ENCODE results near the gene UQCC5. TPM values are rescaled to one million over a fixed set of nuclear protein-coding genes. Genes with fewer than 3 reads are reported as not detected.

UQCC5 gene
- total RNA-seq, 1 experiment from 2014 or later, result 45.8 TPM

DNA sequence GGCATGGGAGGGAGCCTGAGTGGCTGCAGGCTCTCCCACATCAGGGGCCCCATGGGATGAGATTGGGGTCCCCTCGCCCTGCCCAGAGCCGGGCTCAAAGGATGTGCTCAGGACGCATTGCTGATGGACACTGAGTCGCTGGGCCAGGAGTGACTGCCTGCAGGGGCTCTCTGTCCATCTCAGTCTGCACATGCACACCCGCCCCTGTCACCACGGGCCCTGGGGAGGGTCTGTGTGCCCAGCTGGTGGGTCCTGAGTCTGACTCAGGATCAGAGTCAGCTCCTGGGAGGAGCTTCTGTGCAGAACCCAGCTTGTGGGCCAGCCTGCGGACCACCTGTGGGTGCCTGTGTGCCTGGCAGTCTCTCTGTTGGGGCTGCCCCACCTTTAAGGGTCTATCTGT, 23.1 kb upstream of the UQCC5 start:
- WGBS (ENCODE audit: extremely low coverage, insufficient read length, low lambda C conversion rate), result no CpG with 5 or more reads among the region's 7 CpGs
- no peaks in the 10 kb centered on the region for H3K79me1 ChIP-seq (ENCODE audit: insufficient read depth, low read depth, low read length, poor library complexity, severe bottlenecking)
- no peak overlapping the region for H3K4ac ChIP-seq (ENCODE audit: low read depth, low read length)
- H3K4me1 ChIP-seq (ENCODE audit: insufficient read depth, low read length), result no peaks in the 10 kb centered on the region
- Mint-ChIP-seq H3K4me3 (no peak overlapping the region), H3K4me1 (peaks cover 3 to 4% of the 10 kb centered on the region in 2 experiments), H3K9me3 (no peaks in the 10 kb centered on the region; a peak in 1 of 5 replicates), H3K27me3 (ENCODE audit: low read depth) (peaks cover 3% of the 10 kb centered on the region), H3K27ac (no peak overlapping the region), H3K36me3 (ENCODE audit: insufficient read depth in 1 of 3, low read depth in 3 of 3) (no peaks in the 10 kb centered on the region; a peak in 1 of 7 replicates)
- H4K91ac ChIP-seq (ENCODE audit: insufficient read length, low read depth, low read length), result no peak overlapping the region
- no peaks in the 10 kb centered on the region for H3K9me3 ChIP-seq (ENCODE audit: control insufficient read depth, low read depth, low read length)
- no peak overlapping the region for H2BK120ac ChIP-seq (ENCODE audit: low read depth, low read length, poor library complexity, severe bottlenecking)
- H3K79me2 ChIP-seq (ENCODE audit: insufficient read depth, low read length), result no peaks in the 10 kb centered on the region
- H4K5ac ChIP-seq (ENCODE audit: insufficient read length, low read depth, low read length), result no peak overlapping the region
- H3K14ac ChIP-seq (ENCODE audit: insufficient read depth, low read length), result no peak overlapping the region
- H3K4me2 ChIP-seq (ENCODE audit: insufficient read depth, insufficient read length, low read length), result no peak overlapping the region
- H3K27me3 ChIP-seq (ENCODE audit: insufficient read depth, low read length), result no peaks in the 10 kb centered on the region
- H2AK5ac ChIP-seq (ENCODE audit: insufficient read length, low read length), result no peak overlapping the region
- H3T11ph ChIP-seq (ENCODE audit: low read length), result no peak overlapping the region
- H3K27ac ChIP-seq (ENCODE audit: insufficient read length, low read depth, low read length), result no peak overlapping the region
- no peaks in the 10 kb centered on the region for H3K23me2 ChIP-seq (ENCODE audit: insufficient read length, low read depth, low read length, poor library complexity, severe bottlenecking)
- no peak overlapping the region for H2AFZ ChIP-seq (ENCODE audit: low read length)
- H3K9ac ChIP-seq (ENCODE audit: extremely low read depth, insufficient read length, low read length), result no peak overlapping the region
- no peak overlapping the region for H3K18ac ChIP-seq (ENCODE audit: insufficient read length, low read depth, low read length)
- H2BK5ac ChIP-seq (ENCODE audit: insufficient read length, low read length), result no peak overlapping the region
- no peak overlapping the region for H3K56ac ChIP-seq (ENCODE audit: insufficient read length, low read depth, low read length)
- H3K23ac ChIP-seq (ENCODE audit: insufficient read length, low read depth, low read length), result no peak overlapping the region
- no peak for DNase-seq
- TF ChIP-seq, protein P1, sequence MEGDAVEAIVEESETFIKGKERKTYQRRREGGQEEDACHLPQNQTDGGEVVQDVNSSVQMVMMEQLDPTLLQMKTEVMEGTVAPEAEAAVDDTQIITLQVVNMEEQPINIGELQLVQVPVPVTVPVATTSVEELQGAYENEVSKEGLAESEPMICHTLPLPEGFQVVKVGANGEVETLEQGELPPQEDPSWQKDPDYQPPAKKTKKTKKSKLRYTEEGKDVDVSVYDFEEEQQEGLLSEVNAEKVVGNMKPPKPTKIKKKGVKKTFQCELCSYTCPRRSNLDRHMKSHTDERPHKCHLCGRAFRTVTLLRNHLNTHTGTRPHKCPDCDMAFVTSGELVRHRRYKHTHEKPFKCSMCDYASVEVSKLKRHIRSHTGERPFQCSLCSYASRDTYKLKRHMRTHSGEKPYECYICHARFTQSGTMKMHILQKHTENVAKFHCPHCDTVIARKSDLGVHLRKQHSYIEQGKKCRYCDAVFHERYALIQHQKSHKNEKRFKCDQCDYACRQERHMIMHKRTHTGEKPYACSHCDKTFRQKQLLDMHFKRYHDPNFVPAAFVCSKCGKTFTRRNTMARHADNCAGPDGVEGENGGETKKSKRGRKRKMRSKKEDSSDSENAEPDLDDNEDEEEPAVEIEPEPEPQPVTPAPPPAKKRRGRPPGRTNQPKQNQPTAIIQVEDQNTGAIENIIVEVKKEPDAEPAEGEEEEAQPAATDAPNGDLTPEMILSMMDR (conservative IDR thresholded peaks at IDR 0.05), result no peak
- H4K20me1 ChIP-seq (ENCODE audit: control insufficient read depth, insufficient read depth, insufficient read length), result peaks cover 3% of the 10 kb centered on the region
- H2BK15ac ChIP-seq (ENCODE audit: low read depth, low read length), result no peak overlapping the region
- no peak overlapping the region for H4K8ac ChIP-seq (replicated peaks; ENCODE audit: insufficient read length, low read depth, low read length)
- no peak overlapping the region for H2BK12ac ChIP-seq (ENCODE audit: insufficient read length, low read depth, low read length)
- H2BK20ac ChIP-seq (ENCODE audit: low read depth, low read length, poor library complexity, severe bottlenecking), result no peak overlapping the region

Data from H9 (cell line).